ENCODE results near the gene MAEL.

Gene MAEL

DNA sequence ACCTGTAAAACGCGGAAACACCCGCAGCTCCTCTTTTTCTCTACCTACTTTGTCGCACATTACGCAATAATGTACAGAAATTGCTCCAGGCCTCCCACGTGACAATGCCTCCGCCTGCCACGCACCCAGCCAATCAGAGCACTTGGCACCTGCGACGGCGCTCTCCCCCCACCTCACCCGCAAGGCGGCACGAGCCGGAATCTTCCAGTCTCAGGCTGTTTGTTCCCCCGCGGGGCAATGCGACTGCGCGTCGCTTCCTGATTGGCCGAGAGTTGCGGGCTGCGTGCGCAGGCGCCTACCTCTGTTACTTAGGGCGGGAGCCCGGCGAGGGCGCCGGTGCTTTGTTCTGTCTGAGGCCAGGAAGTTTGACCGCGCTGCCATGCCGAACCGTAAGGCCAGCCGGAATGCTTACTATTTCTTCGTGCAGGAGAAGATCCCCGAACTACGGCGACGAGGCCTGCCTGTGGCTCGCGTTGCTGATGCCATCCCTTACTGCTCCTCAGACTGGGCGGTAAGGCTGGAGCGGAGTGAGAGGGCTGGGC, at the start of gene MAEL:
MAEL (plus strand) TSS at position 307 of the 542 bp plus-strand sequence; CDS start at position 380, 73 bp downstream.
- DNase-seq (ENCODE audit: low read depth in 2 of 2) = no peak

GRCh38 chr1:166939741-166940375, 49.2 kb upstream of the MAEL start:
- no peak for DNase-seq (ENCODE audit: low read depth in 2 of 2)

- peak; percentile 31 to 38 for DNase-seq (ENCODE audit: low read depth in 2 of 2)
Measured at GRCh38 chr1:166944186-166944967, 44.7 kb upstream of the MAEL start.

DNA sequence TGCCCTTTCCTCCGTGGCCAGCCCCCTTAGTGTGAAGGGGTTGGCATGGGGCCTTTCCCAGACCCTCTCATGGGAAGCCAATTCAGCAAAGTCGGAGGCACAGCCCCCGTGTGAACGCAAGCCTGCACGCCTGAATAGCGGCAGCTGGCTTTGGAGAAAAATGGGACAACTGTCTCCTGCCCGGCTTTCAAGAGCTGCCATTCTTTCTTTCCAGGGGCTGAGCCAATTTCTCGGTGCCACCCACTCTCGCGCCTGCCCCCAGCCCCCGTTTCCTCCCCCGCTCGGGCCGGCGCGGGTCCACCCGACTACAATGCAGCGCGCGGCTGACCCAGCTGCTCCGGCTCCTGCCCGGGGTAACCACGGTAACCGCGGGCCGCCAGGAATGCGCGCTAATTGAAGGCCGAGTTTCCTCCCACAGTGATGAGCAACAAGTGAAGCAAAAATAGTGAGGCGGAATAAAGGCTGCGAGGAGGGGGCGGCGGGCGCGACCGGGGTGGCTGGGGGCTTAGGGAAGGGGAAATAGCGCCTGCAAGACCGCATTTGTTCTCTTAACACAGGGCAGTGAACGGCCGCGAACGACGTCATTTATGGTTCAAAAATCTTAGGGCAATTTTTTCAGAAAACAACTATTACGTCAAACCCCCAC, 41.6 kb upstream of the MAEL start:
- DNase-seq (ENCODE audit: low read depth in 2 of 2) = peak in 1 of 2 experiments; percentile 11

- DNase-seq (ENCODE audit: low read depth in 2 of 2) = no peak
Measured at GRCh38 chr1:166948856-166949350, 40.2 kb upstream of the MAEL start.

GRCh38 chr1:166950156-166950555, 38.9 kb upstream of the MAEL start:
- DNase-seq (ENCODE audit: low read depth in 2 of 2) = no peak

DNA sequence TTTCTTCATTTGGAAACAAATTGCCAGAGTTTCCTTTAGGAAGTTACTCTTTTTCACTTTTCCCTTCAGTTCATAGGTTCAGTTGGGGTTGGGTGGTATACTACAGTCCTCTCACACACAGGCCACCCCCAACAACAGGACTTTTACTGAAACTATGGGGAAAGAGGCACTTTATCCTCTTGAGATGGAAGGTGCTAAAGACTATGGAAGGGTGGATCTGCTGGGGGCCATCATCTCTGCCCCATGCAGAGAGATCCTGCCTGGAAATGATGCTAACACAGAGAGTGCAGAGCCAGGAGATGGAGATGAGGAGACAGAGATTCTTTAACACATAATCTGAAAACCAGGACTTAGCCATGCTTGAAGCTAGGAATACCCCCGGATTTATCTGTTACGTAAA, 38.0 kb upstream of the MAEL start:
- DNase-seq (ENCODE audit: low read depth in 2 of 2) = no peak

- peak; percentile 26 to 38 for DNase-seq (ENCODE audit: low read depth in 2 of 2)
Measured at GRCh38 chr1:166952002-166952746, 36.9 kb upstream of the MAEL start.

DNA sequence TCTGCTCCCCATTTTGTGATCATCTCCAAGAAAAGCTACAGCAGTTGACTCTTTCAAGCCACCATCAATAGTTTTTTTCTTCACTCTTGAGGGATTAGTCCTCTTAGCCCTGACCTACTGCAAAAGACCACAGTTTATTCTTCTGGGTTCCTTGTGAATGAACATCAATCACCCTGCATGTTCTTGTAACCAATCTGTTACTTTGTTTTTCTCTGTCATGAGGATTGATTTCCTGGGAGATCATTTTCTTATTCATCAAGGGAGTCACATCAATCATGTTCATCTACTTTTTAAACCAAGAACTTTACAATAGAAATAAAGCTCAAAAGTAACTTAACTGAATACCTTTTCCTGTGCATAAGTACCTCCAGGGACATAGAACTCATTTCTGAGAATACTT, 35.6 kb upstream of the MAEL start:
- no peak for DNase-seq (ENCODE audit: low read depth in 2 of 2)

DNA sequence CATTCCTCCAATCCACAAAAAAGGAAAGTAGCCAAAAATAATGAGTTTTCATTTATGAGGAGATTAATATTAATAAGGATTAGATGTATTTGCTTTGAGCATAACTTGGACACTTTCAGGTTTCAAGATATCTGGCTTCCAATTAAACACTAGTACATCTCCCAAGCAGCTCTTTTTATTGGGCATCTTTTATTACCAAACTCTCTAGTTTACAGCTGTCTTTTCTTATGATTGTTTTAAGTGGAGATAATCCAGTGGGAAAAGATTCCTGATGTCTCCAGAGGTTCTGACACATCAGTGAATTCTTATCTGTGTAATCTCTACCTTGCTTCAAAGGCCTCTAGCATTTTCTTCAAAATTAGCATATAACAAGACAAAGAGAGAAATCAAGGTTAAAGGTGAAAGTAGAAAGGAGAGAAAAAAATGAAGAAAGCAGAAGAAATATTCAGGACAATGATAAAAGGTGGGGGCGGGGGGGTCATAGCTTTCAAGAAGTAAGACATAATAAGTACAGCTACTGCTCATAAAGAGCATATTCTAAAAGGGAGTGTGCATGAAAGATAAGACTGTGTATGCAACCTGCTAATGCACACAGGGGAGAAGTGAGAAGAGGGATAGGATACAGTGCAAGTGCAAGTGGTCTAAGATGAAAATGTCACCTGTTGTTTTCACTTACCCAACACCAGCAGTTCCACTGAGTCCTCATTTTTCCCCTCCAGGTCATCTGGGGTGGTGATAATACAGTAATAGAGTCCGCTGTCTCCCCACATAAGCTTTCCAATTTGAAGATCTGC, 32.8 kb upstream of the MAEL start:
- no peak for DNase-seq (ENCODE audit: low read depth in 2 of 2)

DNA sequence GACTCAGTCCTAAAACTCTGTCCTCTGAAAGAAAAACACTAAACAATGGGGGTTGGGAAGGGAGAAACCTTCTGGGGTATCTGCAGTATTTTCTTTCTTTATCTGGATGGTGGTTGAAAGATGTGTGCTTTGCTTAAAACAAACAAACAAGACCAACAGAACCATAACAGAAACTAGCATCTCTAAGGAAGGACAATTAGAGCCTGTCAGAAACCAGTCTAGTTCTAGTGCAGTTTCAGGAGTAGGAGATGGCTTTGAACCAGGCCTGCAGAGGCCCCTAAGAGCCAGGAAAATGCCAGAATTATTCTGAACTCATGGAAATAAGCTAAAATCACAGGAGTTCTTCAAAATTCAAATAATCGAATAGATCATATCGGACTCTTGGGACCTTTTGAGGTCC, 32.2 kb upstream of the MAEL start:
- no peak for DNase-seq (ENCODE audit: low read depth in 2 of 2)

DNA sequence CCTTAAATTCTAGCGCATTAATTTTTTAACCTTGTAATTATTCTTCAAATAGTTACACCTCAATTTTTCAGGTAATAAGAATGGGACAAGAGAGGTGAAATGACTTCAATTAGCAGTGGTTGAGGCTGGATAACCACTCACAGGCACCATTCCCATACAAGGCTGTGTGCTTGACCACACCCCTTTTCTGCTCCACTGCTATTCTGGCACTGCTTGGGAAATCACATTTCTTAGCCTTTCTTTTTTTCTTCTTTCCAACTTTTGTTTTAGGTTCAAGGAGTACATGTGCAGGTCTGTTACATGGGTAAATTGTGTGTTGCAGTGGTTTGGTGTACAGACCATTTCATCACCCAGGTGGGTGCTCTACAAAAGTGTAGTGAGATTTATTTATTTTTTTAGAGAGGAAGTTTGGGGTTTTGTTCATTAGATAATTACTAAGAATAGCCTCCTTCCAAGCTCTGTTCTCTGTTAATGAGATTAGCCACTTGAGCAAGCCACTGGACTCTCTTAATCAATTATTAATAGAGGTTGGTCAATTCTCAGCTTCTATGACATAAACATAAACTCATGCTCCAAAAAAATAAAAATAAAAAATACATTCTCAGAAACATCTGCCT, 28.1 kb upstream of the MAEL start:
- no peak for DNase-seq (ENCODE audit: low read depth in 2 of 2)

DNA sequence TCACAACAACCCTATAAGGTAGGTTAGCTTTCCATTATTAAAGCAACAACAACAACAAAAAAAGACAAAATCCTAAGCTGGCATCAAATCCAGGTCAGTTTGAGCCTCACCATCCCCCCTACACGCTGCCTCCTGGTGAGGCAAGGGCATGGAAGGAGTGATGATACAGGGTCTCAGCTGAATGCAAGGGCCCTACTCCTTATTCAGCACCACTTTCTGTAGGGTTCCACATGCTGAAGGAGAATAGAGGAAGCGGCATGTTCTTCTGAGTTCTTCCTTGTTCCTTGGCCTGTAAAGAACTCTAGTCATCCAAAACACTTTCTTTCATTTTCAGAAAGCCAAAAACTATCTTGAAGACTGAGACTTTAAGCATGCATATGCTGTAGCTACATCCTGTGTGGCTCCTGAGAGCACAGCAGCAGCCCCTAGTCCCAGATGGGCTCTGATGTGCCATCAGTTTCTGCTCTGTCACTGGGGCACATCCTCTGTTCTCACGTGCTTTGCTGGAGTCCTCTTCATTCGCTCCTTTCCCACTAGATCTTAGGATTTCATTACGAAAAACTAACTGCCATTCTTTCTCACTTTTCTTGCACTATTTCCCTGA, 19.9 kb upstream of the MAEL start:
- no peak for DNase-seq (ENCODE audit: low read depth in 2 of 2)

- DNase-seq (ENCODE audit: low read depth in 2 of 2) = no peak
Measured at GRCh38 chr1:166971252-166971651, 17.8 kb upstream of the MAEL start.

DNA sequence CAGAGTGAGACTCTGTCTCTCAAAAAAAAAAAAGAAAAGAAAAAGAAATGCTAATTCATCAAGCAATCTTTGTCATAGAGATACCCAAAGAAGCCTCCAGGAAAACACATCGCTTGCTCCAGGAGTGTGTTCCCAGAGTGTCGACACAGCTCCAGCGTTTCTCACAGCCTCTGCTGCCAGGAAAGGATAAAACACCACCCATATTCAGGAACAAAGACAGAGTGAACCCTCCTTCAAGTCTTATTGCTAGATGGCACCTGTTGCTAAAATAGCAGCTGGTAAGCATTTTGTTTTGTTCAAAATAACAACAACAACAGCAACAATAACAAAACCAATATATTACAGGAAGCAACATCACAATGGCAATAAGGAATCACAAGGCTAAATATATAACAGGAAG, 16.9 kb upstream of the MAEL start:
- DNase-seq (ENCODE audit: low read depth in 2 of 2) = no peak

DNA sequence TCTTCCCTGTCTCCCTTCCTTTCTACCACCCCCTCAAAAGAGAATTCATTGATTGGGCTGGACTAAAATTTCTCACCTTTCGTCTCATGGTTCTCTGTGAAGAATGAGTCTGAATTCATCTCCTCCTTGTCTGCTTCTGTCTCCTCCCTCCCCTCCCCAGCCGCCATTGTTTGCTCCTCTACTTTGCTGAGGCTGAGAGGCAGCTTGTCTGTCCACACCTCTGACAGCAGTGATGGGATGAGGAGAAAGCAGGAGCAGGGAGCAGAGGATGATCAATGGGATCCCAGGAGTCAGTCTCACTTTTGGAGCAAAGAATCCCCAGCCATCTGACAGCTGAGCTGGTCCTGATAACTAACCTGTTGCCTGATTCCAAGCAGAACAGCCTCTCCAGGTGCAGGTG, 16.3 kb upstream of the MAEL start:
- no peak for DNase-seq (ENCODE audit: low read depth in 2 of 2)

DNA sequence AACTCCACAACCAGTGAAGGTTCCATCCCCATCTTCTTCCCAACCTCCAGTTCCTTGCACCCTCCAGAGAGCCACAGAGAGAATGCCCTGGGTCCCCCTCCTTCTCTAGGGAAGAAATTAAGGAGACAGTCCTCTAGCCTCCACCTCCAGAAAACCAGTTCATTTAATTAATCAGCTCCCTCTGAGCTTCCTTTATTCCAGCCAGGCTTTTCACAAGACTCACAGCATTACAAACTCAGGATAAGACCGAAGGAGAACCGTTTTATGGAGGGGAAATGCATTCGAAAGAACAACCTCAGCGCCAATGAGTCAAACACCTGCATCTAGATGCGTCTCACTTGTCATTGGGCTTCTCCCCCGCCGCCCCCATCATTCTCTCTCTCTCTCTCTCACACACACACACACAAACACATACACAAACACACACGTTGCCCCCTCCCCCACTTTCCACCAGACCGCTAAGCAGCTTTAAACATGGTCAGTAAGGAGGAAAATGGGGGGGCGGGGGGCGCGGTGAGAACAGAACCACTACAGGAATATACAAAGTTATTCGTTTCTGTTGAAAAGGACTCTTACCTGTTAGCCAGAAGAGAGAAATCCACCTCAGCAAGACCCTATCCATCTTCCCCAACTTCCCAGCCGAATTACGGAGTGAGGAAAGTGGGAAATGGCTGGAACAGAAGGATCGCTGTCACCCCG, 14.3 kb upstream of the MAEL start:
- no peak for DNase-seq (ENCODE audit: low read depth in 2 of 2)

- DNase-seq (ENCODE audit: low read depth in 2 of 2) = no peak
Measured at GRCh38 chr1:166975361-166976129, 13.5 kb upstream of the MAEL start, which contains the start of gene ILDR2. ILDR2 (minus strand) TSS chr1:166975540; CDS start chr1:166975268, 272 bp downstream.

- no peak for DNase-seq (ENCODE audit: low read depth in 2 of 2)
Measured at GRCh38 chr1:166977951-166978350, 11.1 kb upstream of the MAEL start.

Data from fibroblast of skin of left quadriceps (primary cell).